ENCODE results near the gene R3HDM2. TPM values are rescaled to one million over a fixed set of nuclear protein-coding genes. Genes with fewer than 3 reads are reported as not detected.

Gene R3HDM2
- total and polyA plus RNA-seq, 8 donors = 14.5 to 39.8 (median 24.4) TPM

DNA sequence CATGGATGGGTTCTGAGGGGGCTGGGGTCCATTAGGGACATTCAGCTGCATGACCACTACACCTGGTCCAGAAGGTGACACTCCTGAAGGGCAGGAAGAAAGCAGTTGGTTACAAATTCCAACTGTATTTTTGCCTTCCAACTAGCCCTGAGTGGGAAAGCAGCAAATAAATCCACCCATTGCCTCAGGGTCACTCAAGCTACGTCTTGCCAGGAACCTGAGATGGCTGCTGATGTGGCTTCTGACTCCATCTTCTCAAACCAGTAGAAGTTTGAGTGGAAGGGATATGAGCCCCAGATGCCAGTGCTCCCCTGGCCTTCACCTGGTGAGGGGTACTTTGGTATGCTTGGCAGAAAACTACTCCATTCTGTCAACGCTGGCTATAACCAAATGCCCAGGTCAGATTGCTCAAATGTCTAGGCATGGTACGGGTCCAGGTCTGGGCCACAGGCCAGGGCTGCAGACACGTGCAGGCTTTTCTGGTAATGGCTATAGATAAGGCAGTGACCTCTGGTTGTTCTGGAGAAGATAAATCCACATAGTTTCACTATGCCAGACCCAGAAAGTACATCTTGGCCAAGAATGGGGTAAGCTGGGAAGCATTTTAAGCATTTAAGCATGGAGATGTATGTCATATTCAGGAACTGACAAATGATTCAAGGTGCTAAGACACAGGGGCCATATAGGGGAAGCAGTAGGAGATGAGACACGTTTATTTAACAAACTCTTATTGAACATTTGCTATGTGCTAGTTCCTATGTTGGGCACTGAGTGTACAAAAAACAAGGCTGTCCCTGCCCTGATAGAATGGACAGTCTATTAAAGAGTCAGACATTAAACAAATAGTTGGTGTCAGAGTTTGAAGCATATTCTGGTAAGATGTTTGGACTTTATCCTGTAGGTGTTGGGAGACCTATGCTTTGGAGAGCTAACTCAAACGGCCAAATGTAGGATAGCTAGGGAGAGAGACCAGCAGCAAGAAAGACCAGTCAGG lies 171.6 kb downstream of the R3HDM2 start:
- 16 to 18% methylated on average over 6 of the region's 6 CpGs for WGBS, 2 donors
- H3K4me3 ChIP-seq = no peak overlapping the region
- ATAC-seq (peak; percentile 80 to 92 (median 86)), DNase-seq (peak in 4 of 6 donors; percentile 52 to 70 (median 64)), FAIRE-seq (no peak)
- no peaks in the 10 kb centered on the region for H3K27me3 ChIP-seq
- intact Hi-C loops (cut with DNase I) = no loop called here
- H3K36me3 ChIP-seq = peaks cover 0 to 16% (median 8%) of the 10 kb centered on the region in 3 donors
- TF ChIP-seq, protein P1, sequence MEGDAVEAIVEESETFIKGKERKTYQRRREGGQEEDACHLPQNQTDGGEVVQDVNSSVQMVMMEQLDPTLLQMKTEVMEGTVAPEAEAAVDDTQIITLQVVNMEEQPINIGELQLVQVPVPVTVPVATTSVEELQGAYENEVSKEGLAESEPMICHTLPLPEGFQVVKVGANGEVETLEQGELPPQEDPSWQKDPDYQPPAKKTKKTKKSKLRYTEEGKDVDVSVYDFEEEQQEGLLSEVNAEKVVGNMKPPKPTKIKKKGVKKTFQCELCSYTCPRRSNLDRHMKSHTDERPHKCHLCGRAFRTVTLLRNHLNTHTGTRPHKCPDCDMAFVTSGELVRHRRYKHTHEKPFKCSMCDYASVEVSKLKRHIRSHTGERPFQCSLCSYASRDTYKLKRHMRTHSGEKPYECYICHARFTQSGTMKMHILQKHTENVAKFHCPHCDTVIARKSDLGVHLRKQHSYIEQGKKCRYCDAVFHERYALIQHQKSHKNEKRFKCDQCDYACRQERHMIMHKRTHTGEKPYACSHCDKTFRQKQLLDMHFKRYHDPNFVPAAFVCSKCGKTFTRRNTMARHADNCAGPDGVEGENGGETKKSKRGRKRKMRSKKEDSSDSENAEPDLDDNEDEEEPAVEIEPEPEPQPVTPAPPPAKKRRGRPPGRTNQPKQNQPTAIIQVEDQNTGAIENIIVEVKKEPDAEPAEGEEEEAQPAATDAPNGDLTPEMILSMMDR (IDR thresholded peaks at IDR 0.05) = no peak
- peaks cover 4 to 16% (median 7%) of the 10 kb centered on the region in 3 donors for H3K4me1 ChIP-seq
- peak overlapping the region in 2 of 4 donors; percentile 4 to 51 for H3K27ac ChIP-seq
- no peaks in the 10 kb centered on the region for H3K9me3 ChIP-seq

DNA sequence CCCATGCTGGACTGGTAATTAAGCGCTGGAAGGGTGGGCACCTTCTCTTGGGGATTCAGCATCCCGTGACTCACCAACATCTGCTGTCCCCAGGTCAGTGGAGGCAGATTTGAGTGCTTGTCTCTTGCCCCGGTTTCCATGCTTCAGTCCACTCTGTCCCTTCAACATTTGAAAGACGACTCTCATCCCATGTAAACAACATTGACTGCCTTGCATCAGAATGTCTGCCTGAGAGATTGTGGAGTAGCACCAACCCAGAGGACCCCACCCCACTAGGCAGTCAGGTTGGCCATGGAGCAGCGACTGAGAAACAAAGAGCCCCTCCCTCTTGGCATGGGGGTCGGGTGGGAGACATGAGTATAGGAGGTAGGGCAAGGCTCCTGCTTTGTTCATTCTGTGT lies 174.9 kb downstream of the R3HDM2 start:
- WGBS, 2 donors = 88 to 90% methylated on average over 6 of the region's 6 CpGs
- FAIRE-seq (no peak), ATAC-seq (no peak), DNase-seq (no peak)
- no peak overlapping the region for H3K27ac ChIP-seq
- H3K27me3 ChIP-seq = no peaks in the 10 kb centered on the region
- TF ChIP-seq, protein P1 (IDR thresholded peaks at IDR 0.05) = no peak
- H3K4me3 ChIP-seq = no peak overlapping the region
- H3K9me3 ChIP-seq = no peaks in the 10 kb centered on the region
- intact Hi-C loops (cut with DNase I) = no loop called here
- peaks cover 0 to 16% (median 8%) of the 10 kb centered on the region in 3 donors for H3K36me3 ChIP-seq
- H3K4me1 ChIP-seq = peaks cover 4 to 16% (median 7%) of the 10 kb centered on the region in 3 donors

DNA sequence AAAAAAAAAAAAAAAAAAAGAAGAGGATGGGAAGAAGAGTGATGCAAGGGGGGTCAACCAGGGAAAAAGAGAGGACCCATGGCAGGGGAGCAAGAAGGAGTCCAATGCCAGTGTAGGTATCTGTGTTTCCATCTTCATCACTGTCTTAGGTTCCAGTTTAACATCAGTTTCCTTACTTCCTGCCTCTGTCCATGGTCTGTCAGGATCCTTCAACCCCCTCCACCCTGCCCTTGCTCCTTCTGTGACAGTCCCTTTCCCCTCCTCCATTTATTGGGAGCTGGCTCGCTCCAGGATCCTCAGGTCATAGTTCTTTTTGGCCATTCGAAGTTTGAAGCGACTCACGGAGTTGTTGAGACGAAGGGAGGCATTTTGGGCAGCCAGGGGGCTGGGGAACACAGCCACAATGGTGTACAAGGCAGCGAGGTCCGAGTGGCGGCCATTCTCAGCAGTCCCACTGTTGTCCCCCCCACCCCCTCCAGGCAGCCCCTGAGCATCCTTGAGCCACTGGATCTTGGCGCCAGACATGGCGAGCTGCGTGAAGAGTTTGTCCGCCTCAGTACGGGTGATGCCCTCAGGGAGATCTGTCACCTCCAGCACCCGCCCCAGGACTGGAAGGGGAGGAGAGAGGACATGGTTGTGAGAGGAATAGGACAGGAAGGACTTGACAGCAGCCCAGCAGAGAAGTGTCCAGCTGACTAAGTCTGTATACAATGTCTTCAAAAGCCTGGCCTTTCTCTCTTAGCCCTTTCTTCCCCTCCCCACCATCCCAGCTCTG lies 176.2 kb downstream of the R3HDM2 start:
- FAIRE-seq (no peak), ATAC-seq (no peak), DNase-seq (no peak)
- peaks cover under 1 to 13% (median 7%) of the 10 kb centered on the region in 3 donors for H3K4me1 ChIP-seq
- peaks cover 0 to 16% (median 8%) of the 10 kb centered on the region in 3 donors for H3K36me3 ChIP-seq
- no peak overlapping the region for H3K4me3 ChIP-seq
- TF ChIP-seq, protein P1 (IDR thresholded peaks at IDR 0.05) = no peak
- 90 to 95% methylated on average over 14 of the region's 14 CpGs for WGBS, 2 donors
- H3K9me3 ChIP-seq = no peaks in the 10 kb centered on the region
- H3K27ac ChIP-seq = no peak overlapping the region
- intact Hi-C loops (cut with DNase I) = no loop called here
- no peaks in the 10 kb centered on the region for H3K27me3 ChIP-seq

DNA sequence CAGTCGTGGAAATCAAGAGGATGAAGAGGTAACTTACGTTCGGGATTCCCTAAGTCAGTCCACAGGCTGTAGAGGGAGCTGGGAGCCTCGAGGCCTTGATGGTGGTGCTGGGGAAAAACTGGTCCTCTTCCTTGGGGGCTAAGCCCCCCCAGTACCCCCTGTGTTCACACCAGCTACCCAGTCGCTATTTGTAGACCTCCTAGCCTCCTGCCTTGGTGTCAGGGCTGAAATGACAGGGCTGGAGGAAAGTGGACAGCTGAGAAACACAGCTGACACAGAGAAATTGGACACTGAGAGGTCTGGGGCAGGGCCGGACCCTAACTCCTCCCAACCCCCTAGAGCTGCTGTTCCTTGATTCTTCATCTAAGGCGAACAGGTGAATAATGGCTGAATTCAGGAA lies 179.9 kb downstream of the R3HDM2 start, which contains the start of gene STAC3:
Gene STAC3, minus strand, starts transcription at position 232 of the 400 bp plus-strand sequence. CDS start 1,551 bp downstream, outside the sequence.
- no peak within 1 kb of the TSS for H3K4me3 ChIP-seq
- no peaks in the 10 kb centered on the region for H3K4me1 ChIP-seq
- FAIRE-seq = no peak
- ATAC-seq = no peak
- intact Hi-C loops (cut with DNase I) = no loop called here
- 61 to 70% methylated on average over 7 of the region's 7 CpGs for WGBS, 2 donors
- TF ChIP-seq, protein P1 (IDR thresholded peaks at IDR 0.05) = no peak
- H3K9me3 ChIP-seq = no peaks in the 10 kb centered on the region
- H3K36me3 ChIP-seq = peaks cover 0 to under 1% (median 0%) of the 10 kb centered on the region in 3 donors
- peak in 1 of 6 donors; percentile 30 for DNase-seq
- H3K27me3 ChIP-seq = no peaks in the 10 kb centered on the region
- H3K27ac ChIP-seq = no peak within 1 kb of the TSS
